HepG2 (cell line): ENCODE data around the gene DDX17. TPM values are rescaled to one million over a fixed set of nuclear protein-coding genes. Genes with fewer than 3 reads are reported as not detected.

Source experiments
- ASH2L ChIP-seq: fragments of 300-600, 200-600 bp; sonication (generic); IDR thresholded peaks from 2 replicates; pipeline ENCODE4 v1.7.0; 2017; ENCODE audit warnings: low read depth, mild to moderate bottlenecking, moderate library complexity, mixed read lengths, low read length; ENCODE audit not compliant: insufficient read length
- BORCS8-MEF2B ChIP-seq: sonication (generic); formaldehyde crosslinking; IDR thresholded peaks from 2 replicates; pipeline ENCODE4 v1.8.0; 2022; ENCODE audit warnings: mild to moderate bottlenecking, missing genetic modification reagents
- CHD4 ChIP-seq: fragments of 200-600 bp; sonication (generic); IDR thresholded peaks from 2 replicates; pipeline ENCODE4 v1.7.0; 2017; ENCODE audit warnings: mild to moderate bottlenecking, low read length, borderline replicate concordance
- EED ChIP-seq: sonication (generic); formaldehyde crosslinking; IDR thresholded peaks from 2 replicates; pipeline ENCODE4 v1.5.0; 2020; ENCODE audit warnings: mild to moderate bottlenecking, missing genetic modification reagents
- KLF16 ChIP-seq, 2 experiments: sonication (generic) in 1 of 2; formaldehyde crosslinking in 1 of 2; IDR thresholded peaks; 2 replicates each; pipeline versions ENCODE4 v1.6.1 to v1.8.0; 2016 to 2023; ENCODE audit warnings: missing genetic modification reagents in 2 of 2, missing compliant biosample characterization in 1 of 2
- KMT2B ChIP-seq: IDR thresholded peaks from 2 replicates; pipeline ENCODE4 v1.6.1; 2016; ENCODE audit warnings: missing genetic modification reagents, missing compliant biosample characterization
- NCOA2 ChIP-seq: sonication (generic); formaldehyde crosslinking; IDR thresholded peaks from 2 replicates; pipeline ENCODE4 v1.8.0; 2022; ENCODE audit warnings: inconsistent platforms
- YEATS4 ChIP-seq: sonication (generic); formaldehyde crosslinking; IDR thresholded peaks from 2 replicates; pipeline ENCODE4 v1.4.0; 2020; ENCODE audit warnings: missing genetic modification reagents, borderline replicate concordance
- ZBTB38 ChIP-seq: sonication (generic); formaldehyde crosslinking; IDR thresholded peaks from 2 replicates; pipeline ENCODE4 v1.5.1; 2020; ENCODE audit warnings: mild to moderate bottlenecking, missing genetic modification reagents
- ZFP90 ChIP-seq: sonication (generic); formaldehyde crosslinking; IDR thresholded peaks from 2 replicates; pipeline ENCODE4 v1.8.0; 2022; ENCODE audit warnings: missing genetic modification reagents, mild to moderate bottlenecking, inconsistent platforms, borderline replicate concordance
- polyA plus RNA-seq, 8 experiments: library from polyadenylated mRNA; depleted of rRNA in 3 of 8; stranded (reverse) in 7 of 8; unstranded in 1 of 8; fragments of >200 nt; fragmentation: Illumina TruSeq in 4 of 8; extraction: Trizol in 4 of 8; gene quantifications; 2 replicates each; pipeline versions ENCODE4 v1.2.1 to v1.2.3, GENCODE V29; 2011 to 2016; ENCODE audit warnings: low read depth in 4 of 8, missing spikeins in 1 of 8, mixed read lengths in 1 of 8; ENCODE audit not compliant: insufficient read depth in 1 of 8
- total RNA-seq, 5 experiments: library from RNA; depleted of rRNA; stranded (reverse); fragments of >200 nt; fragmentation: Illumina TruSeq; extraction: Trizol; gene quantifications; 2 replicates each; pipeline ENCODE4 v1.2.3, GENCODE V29; 2016; ENCODE audit warnings: low read depth in 1 of 5
- TF ChIP-seq, protein P1 (sequence below): sonication (generic); formaldehyde crosslinking; IDR thresholded peaks from 2 replicates; pipeline ENCODE4 v1.4.0; 2020; ENCODE audit warnings: missing genetic modification reagents
- TF ChIP-seq, protein P2 (sequence below): sonication (generic); formaldehyde crosslinking; conservative IDR thresholded peaks from 2 replicates; pipeline ENCODE4 v1.4.0; 2020; ENCODE audit warnings: missing genetic modification reagents
- TF ChIP-seq, protein P3 (sequence below): sonication (generic); formaldehyde crosslinking; IDR thresholded peaks from 2 replicates; pipeline ENCODE4 v1.5.1; 2020; ENCODE audit warnings: mild to moderate bottlenecking, missing genetic modification reagents, borderline replicate concordance
- TF ChIP-seq, protein P4 (sequence below): IDR thresholded peaks from 2 replicates; pipeline ENCODE4 v1.6.1; 2012; ENCODE audit warnings: low read length, improper control_type of control experiment

Gene DDX17
- total and polyA plus RNA-seq, 2 of the 13 experiments (the other 11 are each of a cell fraction or from before 2014, with no cell fraction given) = 238 to 344 TPM

DNA sequence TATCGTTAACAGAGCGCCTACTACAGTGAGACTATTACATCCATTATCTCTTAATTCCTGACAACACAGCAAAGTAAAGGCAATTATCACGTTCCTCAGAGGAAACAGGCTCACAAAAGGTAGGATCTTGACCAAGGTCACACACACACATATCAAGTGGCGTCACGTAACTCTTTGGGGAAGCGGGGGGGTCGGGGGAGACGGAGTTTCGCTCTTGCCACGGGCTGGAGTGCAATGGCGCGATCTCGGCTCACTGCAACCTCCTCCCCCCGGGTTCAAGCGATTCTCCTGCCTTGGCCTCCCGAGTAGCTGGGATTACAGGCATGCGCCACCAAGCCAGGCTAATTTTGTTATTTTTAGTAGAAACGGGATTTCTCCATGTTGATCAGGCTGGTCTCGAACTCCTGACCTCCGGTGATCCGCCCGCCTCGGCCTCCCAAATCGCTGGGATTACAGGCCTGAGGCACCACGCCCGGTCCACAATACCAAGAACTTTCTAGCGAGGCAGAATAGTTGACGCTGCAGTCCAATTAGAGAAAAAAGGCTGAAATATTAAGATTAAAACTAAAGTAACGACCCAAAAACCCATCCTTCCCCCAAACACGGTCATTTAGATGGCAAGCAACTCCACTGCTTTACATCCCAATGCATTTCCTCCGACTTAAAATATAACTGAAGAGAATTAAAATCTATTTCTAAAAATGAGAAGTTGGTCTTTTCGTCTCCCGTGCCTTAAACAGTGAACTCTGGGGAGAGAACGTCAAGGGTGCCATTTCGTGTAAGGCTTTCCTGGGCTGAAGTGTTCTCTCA, 1.2 kb downstream of the DDX17 start (continued):
- TF ChIP-seq, protein P1, sequence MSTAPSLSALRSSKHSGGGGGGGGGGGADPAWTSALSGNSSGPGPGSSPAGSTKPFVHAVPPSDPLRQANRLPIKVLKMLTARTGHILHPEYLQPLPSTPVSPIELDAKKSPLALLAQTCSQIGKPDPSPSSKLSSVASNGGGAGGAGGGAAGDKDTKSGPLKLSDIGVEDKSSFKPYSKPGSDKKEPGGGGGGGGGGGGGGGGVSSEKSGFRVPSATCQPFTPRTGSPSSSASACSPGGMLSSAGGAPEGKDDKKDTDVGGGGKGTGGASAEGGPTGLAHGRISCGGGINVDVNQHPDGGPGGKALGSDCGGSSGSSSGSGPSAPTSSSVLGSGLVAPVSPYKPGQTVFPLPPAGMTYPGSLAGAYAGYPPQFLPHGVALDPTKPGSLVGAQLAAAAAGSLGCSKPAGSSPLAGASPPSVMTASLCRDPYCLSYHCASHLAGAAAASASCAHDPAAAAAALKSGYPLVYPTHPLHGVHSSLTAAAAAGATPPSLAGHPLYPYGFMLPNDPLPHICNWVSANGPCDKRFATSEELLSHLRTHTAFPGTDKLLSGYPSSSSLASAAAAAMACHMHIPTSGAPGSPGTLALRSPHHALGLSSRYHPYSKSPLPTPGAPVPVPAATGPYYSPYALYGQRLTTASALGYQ = no peak
- TF ChIP-seq, protein P2, sequence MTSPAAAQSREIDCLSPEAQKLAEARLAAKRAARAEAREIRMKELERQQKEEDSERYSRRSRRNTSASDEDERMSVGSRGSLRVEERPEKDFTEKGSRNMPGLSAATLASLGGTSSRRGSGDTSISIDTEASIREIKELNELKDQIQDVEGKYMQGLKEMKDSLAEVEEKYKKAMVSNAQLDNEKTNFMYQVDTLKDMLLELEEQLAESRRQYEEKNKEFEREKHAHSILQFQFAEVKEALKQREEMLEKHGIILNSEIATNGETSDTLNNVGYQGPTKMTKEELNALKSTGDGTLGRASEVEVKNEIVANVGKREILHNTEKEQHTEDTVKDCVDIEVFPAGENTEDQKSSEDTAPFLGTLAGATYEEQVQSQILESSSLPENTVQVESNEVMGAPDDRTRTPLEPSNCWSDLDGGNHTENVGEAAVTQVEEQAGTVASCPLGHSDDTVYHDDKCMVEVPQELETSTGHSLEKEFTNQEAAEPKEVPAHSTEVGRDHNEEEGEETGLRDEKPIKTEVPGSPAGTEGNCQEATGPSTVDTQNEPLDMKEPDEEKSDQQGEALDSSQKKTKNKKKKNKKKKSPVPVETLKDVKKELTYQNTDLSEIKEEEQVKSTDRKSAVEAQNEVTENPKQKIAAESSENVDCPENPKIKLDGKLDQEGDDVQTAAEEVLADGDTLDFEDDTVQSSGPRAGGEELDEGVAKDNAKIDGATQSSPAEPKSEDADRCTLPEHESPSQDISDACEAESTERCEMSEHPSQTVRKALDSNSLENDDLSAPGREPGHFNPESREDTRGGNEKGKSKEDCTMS = no peak
- TF ChIP-seq, protein P3, sequence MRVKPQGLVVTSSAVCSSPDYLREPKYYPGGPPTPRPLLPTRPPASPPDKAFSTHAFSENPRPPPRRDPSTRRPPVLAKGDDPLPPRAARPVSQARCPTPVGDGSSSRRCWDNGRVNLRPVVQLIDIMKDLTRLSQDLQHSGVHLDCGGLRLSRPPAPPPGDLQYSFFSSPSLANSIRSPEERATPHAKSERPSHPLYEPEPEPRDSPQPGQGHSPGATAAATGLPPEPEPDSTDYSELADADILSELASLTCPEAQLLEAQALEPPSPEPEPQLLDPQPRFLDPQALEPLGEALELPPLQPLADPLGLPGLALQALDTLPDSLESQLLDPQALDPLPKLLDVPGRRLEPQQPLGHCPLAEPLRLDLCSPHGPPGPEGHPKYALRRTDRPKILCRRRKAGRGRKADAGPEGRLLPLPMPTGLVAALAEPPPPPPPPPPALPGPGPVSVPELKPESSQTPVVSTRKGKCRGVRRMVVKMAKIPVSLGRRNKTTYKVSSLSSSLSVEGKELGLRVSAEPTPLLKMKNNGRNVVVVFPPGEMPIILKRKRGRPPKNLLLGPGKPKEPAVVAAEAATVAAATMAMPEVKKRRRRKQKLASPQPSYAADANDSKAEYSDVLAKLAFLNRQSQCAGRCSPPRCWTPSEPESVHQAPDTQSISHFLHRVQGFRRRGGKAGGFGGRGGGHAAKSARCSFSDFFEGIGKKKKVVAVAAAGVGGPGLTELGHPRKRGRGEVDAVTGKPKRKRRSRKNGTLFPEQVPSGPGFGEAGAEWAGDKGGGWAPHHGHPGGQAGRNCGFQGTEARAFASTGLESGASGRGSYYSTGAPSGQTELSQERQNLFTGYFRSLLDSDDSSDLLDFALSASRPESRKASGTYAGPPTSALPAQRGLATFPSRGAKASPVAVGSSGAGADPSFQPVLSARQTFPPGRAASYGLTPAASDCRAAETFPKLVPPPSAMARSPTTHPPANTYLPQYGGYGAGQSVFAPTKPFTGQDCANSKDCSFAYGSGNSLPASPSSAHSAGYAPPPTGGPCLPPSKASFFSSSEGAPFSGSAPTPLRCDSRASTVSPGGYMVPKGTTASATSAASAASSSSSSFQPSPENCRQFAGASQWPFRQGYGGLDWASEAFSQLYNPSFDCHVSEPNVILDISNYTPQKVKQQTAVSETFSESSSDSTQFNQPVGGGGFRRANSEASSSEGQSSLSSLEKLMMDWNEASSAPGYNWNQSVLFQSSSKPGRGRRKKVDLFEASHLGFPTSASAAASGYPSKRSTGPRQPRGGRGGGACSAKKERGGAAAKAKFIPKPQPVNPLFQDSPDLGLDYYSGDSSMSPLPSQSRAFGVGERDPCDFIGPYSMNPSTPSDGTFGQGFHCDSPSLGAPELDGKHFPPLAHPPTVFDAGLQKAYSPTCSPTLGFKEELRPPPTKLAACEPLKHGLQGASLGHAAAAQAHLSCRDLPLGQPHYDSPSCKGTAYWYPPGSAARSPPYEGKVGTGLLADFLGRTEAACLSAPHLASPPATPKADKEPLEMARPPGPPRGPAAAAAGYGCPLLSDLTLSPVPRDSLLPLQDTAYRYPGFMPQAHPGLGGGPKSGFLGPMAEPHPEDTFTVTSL = 0 out of 2 replicates have a peak, but pooled peaks have one; percentile 20
- TF ChIP-seq ZBTB38 = 0 out of 2 replicates have a peak, but pooled peaks have one; percentile 56
- TF ChIP-seq, protein P4, sequence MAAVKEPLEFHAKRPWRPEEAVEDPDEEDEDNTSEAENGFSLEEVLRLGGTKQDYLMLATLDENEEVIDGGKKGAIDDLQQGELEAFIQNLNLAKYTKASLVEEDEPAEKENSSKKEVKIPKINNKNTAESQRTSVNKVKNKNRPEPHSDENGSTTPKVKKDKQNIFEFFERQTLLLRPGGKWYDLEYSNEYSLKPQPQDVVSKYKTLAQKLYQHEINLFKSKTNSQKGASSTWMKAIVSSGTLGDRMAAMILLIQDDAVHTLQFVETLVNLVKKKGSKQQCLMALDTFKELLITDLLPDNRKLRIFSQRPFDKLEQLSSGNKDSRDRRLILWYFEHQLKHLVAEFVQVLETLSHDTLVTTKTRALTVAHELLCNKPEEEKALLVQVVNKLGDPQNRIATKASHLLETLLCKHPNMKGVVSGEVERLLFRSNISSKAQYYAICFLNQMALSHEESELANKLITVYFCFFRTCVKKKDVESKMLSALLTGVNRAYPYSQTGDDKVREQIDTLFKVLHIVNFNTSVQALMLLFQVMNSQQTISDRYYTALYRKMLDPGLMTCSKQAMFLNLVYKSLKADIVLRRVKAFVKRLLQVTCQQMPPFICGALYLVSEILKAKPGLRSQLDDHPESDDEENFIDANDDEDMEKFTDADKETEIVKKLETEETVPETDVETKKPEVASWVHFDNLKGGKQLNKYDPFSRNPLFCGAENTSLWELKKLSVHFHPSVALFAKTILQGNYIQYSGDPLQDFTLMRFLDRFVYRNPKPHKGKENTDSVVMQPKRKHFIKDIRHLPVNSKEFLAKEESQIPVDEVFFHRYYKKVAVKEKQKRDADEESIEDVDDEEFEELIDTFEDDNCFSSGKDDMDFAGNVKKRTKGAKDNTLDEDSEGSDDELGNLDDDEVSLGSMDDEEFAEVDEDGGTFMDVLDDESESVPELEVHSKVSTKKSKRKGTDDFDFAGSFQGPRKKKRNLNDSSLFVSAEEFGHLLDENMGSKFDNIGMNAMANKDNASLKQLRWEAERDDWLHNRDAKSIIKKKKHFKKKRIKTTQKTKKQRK = no peak
- TF ChIP-seq BORCS8-MEF2B = peak; percentile 46; the same call in 1 of the 2 replicates
- peak; percentile 68; the same call in 1 of the 2 replicates for TF ChIP-seq CHD4
- TF ChIP-seq EED (CRISPR knock-in tag) = no peak
- 0 out of 2 replicates have a peak, but pooled peaks have one; percentile 23 for TF ChIP-seq ZFP90 (CRISPR knock-in tag)
- no peak for TF ChIP-seq NCOA2 (CRISPR knock-in tag)
- TF ChIP-seq KMT2B (CRISPR knock-in tag) = peak; percentile 23; the same call in 1 of the 2 replicates
- 0 out of 4 replicates have a peak, but pooled peaks of 1 of the 2 experiments have one; percentile 25 for TF ChIP-seq KLF16 (CRISPR knock-in tag; IDR thresholded peaks at IDR 0.05)
- peak; percentile 70 for TF ChIP-seq ASH2L
- TF ChIP-seq YEATS4 (CRISPR knock-in tag) = no peak
